Measurements from ENCODE around the gene IL13RA1. TPM values are rescaled to one million over a fixed set of nuclear protein-coding genes. Genes with fewer than 3 reads are reported as not detected.
"Not testable (repeated sequence)": the region's sequence is repeated elsewhere in the genome, so short reads cannot be mapped to it uniquely, and the experiment has no call there.

The IL13RA1 gene
- total and polyA plus RNA-seq, 4 donors = 31.2 to 137 (median 44.5) TPM

- WGBS = 63% methylated on average over 4 of the region's 4 CpGs
- TF ChIP-seq CTCF (IDR thresholded peaks at IDR 0.05; ENCODE audit: low read depth, low read length, missing input control) (no peak), JUND (IDR thresholded peaks at IDR 0.05) (no peak), RAD21 (IDR thresholded peaks at IDR 0.05) (no peak), SP1 (IDR thresholded peaks at IDR 0.05) (no peak), RXRA (IDR thresholded peaks at IDR 0.05) (no peak), GABPA (IDR thresholded peaks at IDR 0.05 in 1 of 2, conservative IDR thresholded peaks at IDR 0.05 in 1 of 2) (no peak), ATF3 (IDR thresholded peaks at IDR 0.05) (no peak), REST (IDR thresholded peaks at IDR 0.05) (no peak)
- no peaks in the 10 kb centered on the region for H3K27me3 ChIP-seq (ENCODE audit: control insufficient read depth in 4 of 4, insufficient read depth in 4 of 4, low read length in 3 of 4)
- no peaks in the 10 kb centered on the region for H3K9me3 ChIP-seq (ENCODE audit: control insufficient read depth in 4 of 4, low read length in 3 of 4)
- H3K4me1 ChIP-seq (ENCODE audit: control insufficient read depth in 4 of 4, insufficient read depth in 4 of 4, low read length in 3 of 4) = peaks cover 5 to 26% (median 15%) of the 10 kb centered on the region in 4 donors
- no peak overlapping the region for H3K9ac ChIP-seq (ENCODE audit: low read depth in 1 of 2, low read length in 2 of 2)
- H3K27ac ChIP-seq (ENCODE audit: low read depth in 1 of 2, low read length in 2 of 2) = peak overlapping the region; percentile 25 to 61
- no peak for DNase-seq (ENCODE audit: low spot score)
- H3K4me3 ChIP-seq (ENCODE audit: low read depth in 1 of 3, low read length in 3 of 3) = no peak overlapping the region
- H3K36me3 ChIP-seq (ENCODE audit: control insufficient read depth in 4 of 4, insufficient read depth in 3 of 4, low read depth in 1 of 4, low read length in 3 of 4) = no peaks in the 10 kb centered on the region
Observed at GRCh38 chrX:118730500-118731247, 3.3 kb downstream of the IL13RA1 start.

- not testable (repeated sequence) for H3K36me3 ChIP-seq (ENCODE audit: control insufficient read depth in 4 of 4, insufficient read depth in 3 of 4, low read depth in 1 of 4, low read length in 3 of 4); H3K9me3 ChIP-seq (ENCODE audit: control insufficient read depth in 4 of 4, low read length in 3 of 4); H3K9ac ChIP-seq (ENCODE audit: low read depth in 1 of 2, low read length in 2 of 2); H3K27me3 ChIP-seq (ENCODE audit: control insufficient read depth in 4 of 4, insufficient read depth in 4 of 4, low read length in 3 of 4); H3K27ac ChIP-seq (ENCODE audit: low read depth in 1 of 2, low read length in 2 of 2); H3K4me3 ChIP-seq (ENCODE audit: low read depth in 1 of 3, low read length in 3 of 3); DNase-seq (ENCODE audit: low spot score)
- WGBS = 86% methylated on average over 3 of the region's 3 CpGs
- peaks cover 3 to 16% (median 7%) of the 10 kb centered on the region in 4 donors for H3K4me1 ChIP-seq (ENCODE audit: control insufficient read depth in 4 of 4, insufficient read depth in 4 of 4, low read length in 3 of 4)
Observed at GRCh38 chrX:118732551-118732950, 5.1 kb downstream of the IL13RA1 start.

GRCh38 chrX:118734909-118735308 is 7.5 kb downstream of the IL13RA1 start:
- no peaks in the 10 kb centered on the region for H3K36me3 ChIP-seq (ENCODE audit: control insufficient read depth in 4 of 4, insufficient read depth in 3 of 4, low read depth in 1 of 4, low read length in 3 of 4)
- 67% methylated on average over 2 of the region's 2 CpGs for WGBS
- no peak for DNase-seq (ENCODE audit: low spot score)
- H3K9ac ChIP-seq (ENCODE audit: low read depth in 1 of 2, low read length in 2 of 2) = no peak overlapping the region
- H3K4me3 ChIP-seq (ENCODE audit: low read depth in 1 of 3, low read length in 3 of 3) = no peak overlapping the region
- H3K4me1 ChIP-seq (ENCODE audit: control insufficient read depth in 4 of 4, insufficient read depth in 4 of 4, low read length in 3 of 4) = peaks cover 0 to 8% (median 4%) of the 10 kb centered on the region in 4 donors
- H3K9me3 ChIP-seq (ENCODE audit: control insufficient read depth in 4 of 4, low read length in 3 of 4) = peaks cover 0 to 2% (median 0%) of the 10 kb centered on the region in 4 donors
- H3K27ac ChIP-seq (ENCODE audit: low read depth in 1 of 2, low read length in 2 of 2) = no peak overlapping the region
- H3K27me3 ChIP-seq (ENCODE audit: control insufficient read depth in 4 of 4, insufficient read depth in 4 of 4, low read length in 3 of 4) = no peaks in the 10 kb centered on the region
- TF ChIP-seq TAF1 (conservative IDR thresholded peaks at IDR 0.05) = no peak
- no peak for TF ChIP-seq GABPA (IDR thresholded peaks at IDR 0.05 in 1 of 2, conservative IDR thresholded peaks at IDR 0.05 in 1 of 2)
- no peak for TF ChIP-seq CTCF (IDR thresholded peaks at IDR 0.05; ENCODE audit: low read depth, low read length, missing input control)
- TF ChIP-seq YY1 (IDR thresholded peaks at IDR 0.05) = no peak
- TF ChIP-seq HNF4G (IDR thresholded peaks at IDR 0.05) = no peak
- no peak for TF ChIP-seq RXRA (IDR thresholded peaks at IDR 0.05)
- no peak for TF ChIP-seq FOXA2 (IDR thresholded peaks at IDR 0.05)
- TF ChIP-seq FOXA1 (IDR thresholded peaks at IDR 0.05) = no peak
- no peak for TF ChIP-seq MAX (IDR thresholded peaks at IDR 0.05)

Data from liver (tissue), 9 donors.